Measurements from ENCODE around the gene TMEM14C. TPM values are rescaled to one million over a fixed set of nuclear protein-coding genes. Genes with fewer than 3 reads are reported as not detected.
A peak's percentile ranks its signal among the peaks of the same experiment; 100 is the strongest.
"Not testable (repeated sequence)": the region's sequence is repeated elsewhere in the genome, so short reads cannot be mapped to it uniquely, and the experiment has no call there.

TMEM14C gene
- total RNA-seq, 1 donor from 2014 or later, result 132 TPM

GRCh38 chr6:10719296-10719963, 3.4 kb upstream of the TMEM14C start:
- Histone ChIP-seq H3K4me1 (peaks cover 44% of the 10 kb centered on the region), H3K27ac (replicated peaks) (peak overlapping the region; percentile 90), H3K36me3 (no peaks in the 10 kb centered on the region), H3K27me3 (ENCODE audit: low read depth) (no peaks in the 10 kb centered on the region), H3K4me3 (peak overlapping the region; percentile 70), H3K9me3 (replicated peaks) (peaks cover 4% of the 10 kb centered on the region)
- DNase-seq, result no peak
- intact Hi-C loops (cut with micrococcal nuclease), result no loop called here
- no peak for TF ChIP-seq CTCF (IDR thresholded peaks at IDR 0.05; ENCODE audit: borderline replicate concordance)

GRCh38 chr6:10719964-10720264, 3.0 kb upstream of the TMEM14C start:
- intact Hi-C loops (cut with micrococcal nuclease), result no loop called here
- peaks cover 49% of the 10 kb centered on the region for H3K4me1 ChIP-seq
- H3K36me3 ChIP-seq, result peaks cover 2% of the 10 kb centered on the region
- peak; percentile 55 for DNase-seq
- peak overlapping the region; percentile 90 for H3K27ac ChIP-seq (replicated peaks)
- H3K9me3 ChIP-seq (replicated peaks), result peaks cover 4% of the 10 kb centered on the region
- TF ChIP-seq CTCF (IDR thresholded peaks at IDR 0.05; ENCODE audit: borderline replicate concordance), result no peak
- H3K4me3 ChIP-seq, result peak overlapping the region; percentile 70
- H3K27me3 ChIP-seq (ENCODE audit: low read depth), result no peaks in the 10 kb centered on the region

- peak overlapping the region; percentile 70 for H3K4me3 ChIP-seq
- peak; percentile 61 for DNase-seq
- peak overlapping the region; percentile 90 for H3K27ac ChIP-seq (replicated peaks)
- H3K27me3 ChIP-seq (ENCODE audit: low read depth), result no peaks in the 10 kb centered on the region
- intact Hi-C loops (cut with micrococcal nuclease), result no loop called here
- H3K4me1 ChIP-seq, result peaks cover 54% of the 10 kb centered on the region
- peaks cover 5% of the 10 kb centered on the region for H3K36me3 ChIP-seq
- TF ChIP-seq CTCF (IDR thresholded peaks at IDR 0.05; ENCODE audit: borderline replicate concordance), result no peak
- H3K9me3 ChIP-seq (replicated peaks), result peaks cover 4% of the 10 kb centered on the region
Measured at GRCh38 chr6:10720265-10720959, 2.5 kb upstream of the TMEM14C start.

- intact Hi-C loops (cut with micrococcal nuclease); DNase-seq; H3K9me3 ChIP-seq (replicated peaks); H3K27me3 ChIP-seq (ENCODE audit: low read depth): not testable (repeated sequence)
- Histone ChIP-seq H3K27ac (replicated peaks) (peak overlapping the region; percentile 90), H3K4me3 (peak overlapping the region; percentile 70), H3K4me1 (peaks cover 62% of the 10 kb centered on the region), H3K36me3 (peaks cover 12% of the 10 kb centered on the region)
Measured at GRCh38 chr6:10720960-10721849, 1.7 kb upstream of the TMEM14C start.

GRCh38 chr6:10721850-10722569, 860 bp upstream of the TMEM14C start:
- TF ChIP-seq CTCF (IDR thresholded peaks at IDR 0.05; ENCODE audit: borderline replicate concordance), result no peak
- intact Hi-C loops (cut with micrococcal nuclease), result no loop called here
- Histone ChIP-seq H3K4me1 (peaks cover 68% of the 10 kb centered on the region), H3K9me3 (replicated peaks) (peaks cover 4% of the 10 kb centered on the region), H3K27me3 (ENCODE audit: low read depth) (no peaks in the 10 kb centered on the region), H3K4me3 (peak overlapping the region; percentile 72), H3K36me3 (peaks cover 18% of the 10 kb centered on the region), H3K27ac (replicated peaks) (peak overlapping the region; percentile 92)
- DNase-seq, result no peak
